K562 (cell line): ENCODE results near the gene CSNK1G1. TPM values are rescaled to one million over a fixed set of nuclear protein-coding genes. Genes with fewer than 3 reads are reported as not detected.
A peak's percentile ranks its signal among the peaks of the same experiment; 100 is the strongest.

Experiments used
- ATF3 ChIP-seq, 2 experiments: fragments of 450-650 bp in 1 of 2; sonication (generic) in 1 of 2; formaldehyde crosslinking in 1 of 2; IDR thresholded peaks in 1 of 2; conservative IDR thresholded peaks in 1 of 2; 2 replicates each; pipeline versions ENCODE4 v1.6.1 to v1.8.1; 2016 to 2023; ENCODE audit warnings: mild to moderate bottlenecking in 2 of 2, moderate library complexity in 2 of 2, inconsistent platforms in 1 of 2, missing genetic modification reagents in 1 of 2
- ATF4 ChIP-seq: fragments of 450-650 bp; formaldehyde crosslinking; IDR thresholded peaks from 2 replicates; pipeline ENCODE4 v1.4.0; 2022; ENCODE audit warnings: mild to moderate bottlenecking, moderate library complexity
- DPF2 ChIP-seq: fragments of 450-650 bp; IDR thresholded peaks from 2 replicates; pipeline ENCODE4 v1.6.1; 2016
- FOSL1 ChIP-seq: fragments of 200-800 bp; sonication (Bioruptor generic); conservative IDR thresholded peaks from 2 replicates; pipeline ENCODE4 v1.6.1; 2016; ENCODE audit warnings: missing genetic modification characterization, missing compliant biosample characterization
- FOXJ2 ChIP-seq: fragments of 200-800 bp; sonication (Bioruptor generic); IDR thresholded peaks from 2 replicates; pipeline ENCODE4 v1.6.1; 2016; ENCODE audit warnings: missing genetic modification characterization, missing compliant biosample characterization
- HMBOX1 ChIP-seq: sonication (generic); IDR thresholded peaks from 2 replicates; pipeline ENCODE4 v1.6.1; 2016
- HNRNPLL ChIP-seq: fragments of 200-400 bp; formaldehyde crosslinking; IDR thresholded peaks from 2 replicates; pipeline ENCODE4 v1.6.1; 2017; ENCODE audit warnings: low read length, low read depth, mild to moderate bottlenecking; ENCODE audit not compliant: poor library complexity, severe bottlenecking
- HOXB6 ChIP-seq: fragments of 250-450 bp; sonication (Bioruptor Pico); IDR thresholded peaks from 2 replicates; pipeline ENCODE4 v1.5.1; 2022; ENCODE audit warnings: mild to moderate bottlenecking, borderline replicate concordance
- JUN ChIP-seq, 2 experiments: sonication (generic) in 1 of 2; formaldehyde crosslinking in 1 of 2; IDR thresholded peaks; 2 replicates each; pipeline versions ENCODE4 v1.6.1 to v1.8.0; 2012 to 2022; ENCODE audit warnings: borderline replicate concordance in 2 of 2, mild to moderate bottlenecking in 2 of 2, improper control_type of control experiment in 1 of 2, low read depth in 1 of 2, low read length in 1 of 2, missing genetic modification reagents in 1 of 2
- L3MBTL2 ChIP-seq: fragments of 450-650 bp; IDR thresholded peaks from 2 replicates; pipeline ENCODE4 v1.6.1; 2016; ENCODE audit warnings: mild to moderate bottlenecking, moderate library complexity
- MAFK ChIP-seq: IDR thresholded peaks from 2 replicates; pipeline ENCODE4 v1.6.1; 2011; ENCODE audit warnings: low read length, improper control_type of control experiment
- MEIS2 ChIP-seq: fragments of 450-650 bp; IDR thresholded peaks from 2 replicates; pipeline ENCODE4 v1.6.1; 2014; ENCODE audit warnings: mild to moderate bottlenecking; ENCODE audit not compliant: partially characterized antibody
- RBM14 ChIP-seq: fragments of 200-400 bp; formaldehyde crosslinking; IDR thresholded peaks from 2 replicates; pipeline ENCODE4 v1.6.1; 2018; ENCODE audit warnings: low read depth, mild to moderate bottlenecking, low read length, moderate library complexity, borderline replicate concordance; ENCODE audit not compliant: insufficient read depth
- TAF9B ChIP-seq: fragments of 450-650 bp; IDR thresholded peaks from 2 replicates; pipeline ENCODE4 v1.6.1; 2018; ENCODE audit warnings: mild to moderate bottlenecking; ENCODE audit not compliant: partially characterized antibody
- XRCC5 ChIP-seq: fragments of 200-400 bp; formaldehyde crosslinking; IDR thresholded peaks from 2 replicates; pipeline ENCODE4 v1.6.1; 2017; ENCODE audit warnings: low read depth, mild to moderate bottlenecking, low read length
- ZBTB12 ChIP-seq: fragments of 250-450 bp; sonication (Bioruptor Pico); IDR thresholded peaks from 2 replicates; pipeline ENCODE4 v1.4.0; 2020
- ZNF584 ChIP-seq: fragments of 200-800 bp; sonication (Bioruptor generic); IDR thresholded peaks from 2 replicates; pipeline ENCODE4 v1.6.1; 2016; ENCODE audit warnings: low read depth, mild to moderate bottlenecking, missing genetic modification characterization, missing compliant biosample characterization
- ZNF592 ChIP-seq: fragments of 450-650 bp; IDR thresholded peaks from 2 replicates; pipeline ENCODE4 v1.6.1; 2017; ENCODE audit warnings: antibody characterized with exemption, mild to moderate bottlenecking
- polyA plus RNA-seq, 8 experiments: library from polyadenylated mRNA; depleted of rRNA in 4 of 8; stranded (reverse) in 5 of 8; unstranded in 3 of 8; fragments of >200 nt; fragmentation: Nextera tagmentation in 2 of 8; fragmentation: Illumina TruSeq in 1 of 8; extraction: Ambion mirVana in 2 of 8; extraction: Trizol in 1 of 8; gene quantifications; 2 replicates each; pipeline versions ENCODE4 v1.2.1 to v1.2.3, GENCODE V29; 2011 to 2014; ENCODE audit warnings: inconsistent platforms in 1 of 8, missing spikeins in 1 of 8
- total RNA-seq, 7 experiments: library from RNA; depleted of rRNA in 6 of 7; stranded (reverse); fragments of >200 nt in 6 of 7; fragmentation: Illumina TruSeq in 2 of 7; extraction: Trizol in 2 of 7; gene quantifications; 2 replicates each; pipeline versions ENCODE4 v1.2.1 to v1.2.3, GENCODE V29; 2011 to 2021; ENCODE audit warnings: low replicate concordance in 1 of 7

CSNK1G1 gene
- total and polyA plus RNA-seq, 9 of the 15 experiments (the other 6 are each of a cell fraction or from before 2014, with no cell fraction given): 4.5 to 18.5 (median 9.5) TPM

GRCh38 chr15:64247906-64248541 lies 107.9 kb downstream of the CSNK1G1 start (continued):
- TF ChIP-seq FOXJ2 (tag): peak; percentile 98
- TF ChIP-seq ZNF584 (CRISPR knock-in tag): peak; percentile 62; the same call in 1 of the 2 replicates
- TF ChIP-seq FOSL1 (tag): peak; percentile 97
- no peak for TF ChIP-seq MAFK
- peak; percentile 38 for TF ChIP-seq TAF9B
- TF ChIP-seq ATF3 (IDR thresholded peaks at IDR 0.05): peak; percentile 96
- TF ChIP-seq ATF3 (CRISPR knock-in tag; conservative IDR thresholded peaks at IDR 0.05): peak; percentile 90
- TF ChIP-seq L3MBTL2: peak; percentile 33; the same call in 1 of the 2 replicates
- TF ChIP-seq HNRNPLL: no peak
- peak; percentile 68; the same call in 1 of the 2 replicates for TF ChIP-seq HMBOX1
- TF ChIP-seq JUN (IDR thresholded peaks at IDR 0.05; ENCODE audit: borderline replicate concordance, low read depth, low read length): peak; percentile 92
- TF ChIP-seq JUN (CRISPR knock-in tag; IDR thresholded peaks at IDR 0.05; ENCODE audit: borderline replicate concordance): no peak
- TF ChIP-seq MEIS2: peak; percentile 41
- TF ChIP-seq HOXB6 (CRISPR knock-in tag): no peak
- TF ChIP-seq XRCC5: no peak
- TF ChIP-seq ATF4 (CRISPR knock-in tag): 0 out of 2 replicates have a peak, but pooled peaks have one; percentile 13
- no peak for TF ChIP-seq ZBTB12 (CRISPR knock-in tag)
- TF ChIP-seq DPF2: peak; percentile 83
- peak; percentile 54; the same call in 1 of the 2 replicates for TF ChIP-seq ZNF592
- no peak for TF ChIP-seq RBM14
